Esophagus squamous epithelium (tissue), 4 donors: Measurements from ENCODE around the gene PLEKHJ1.

Experiments
- CTCF ChIP-seq, 6 experiments: fragments of 450-650 bp in 4 of 6; fragments of 200-600 bp in 2 of 6; sonication (generic) in 2 of 6; IDR thresholded peaks; one replicate each; pipeline ENCODE4 v1.5.1; 2016 to 2019; ENCODE audit warnings: antibody characterized with exemption in 6 of 6, mild to moderate bottlenecking in 4 of 6, moderate library complexity in 4 of 6
- POLR2A ChIP-seq, 4 donors: fragments of 450-650 bp; IDR thresholded peaks; one replicate each; pipeline ENCODE4 v1.6.1; 2017; ENCODE audit warnings: antibody characterized with exemption in 4 of 4, mild to moderate bottlenecking in 4 of 4, moderate library complexity in 3 of 4

- TF ChIP-seq POLR2A (IDR thresholded peaks at IDR 0.05) (no peak), CTCF (IDR thresholded peaks at IDR 0.05) (no peak)
Observed at GRCh38 chr19:2249010-2249866, 13.1 kb upstream of the PLEKHJ1 start, which contains the start of gene AMH.
